ENCODE data around the gene OR8H2.

OR8H2 gene, protein sequence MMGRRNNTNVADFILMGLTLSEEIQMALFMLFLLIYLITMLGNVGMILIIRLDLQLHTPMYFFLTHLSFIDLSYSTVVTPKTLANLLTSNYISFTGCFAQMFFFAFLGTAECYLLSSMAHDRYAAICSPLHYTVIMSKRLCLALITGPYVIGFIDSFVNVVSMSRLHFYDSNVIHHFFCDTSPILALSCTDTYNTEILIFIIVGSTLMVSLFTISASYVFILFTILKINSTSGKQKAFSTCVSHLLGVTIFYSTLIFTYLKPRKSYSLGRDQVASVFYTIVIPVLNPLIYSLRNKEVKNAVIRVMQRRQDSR

DNA sequence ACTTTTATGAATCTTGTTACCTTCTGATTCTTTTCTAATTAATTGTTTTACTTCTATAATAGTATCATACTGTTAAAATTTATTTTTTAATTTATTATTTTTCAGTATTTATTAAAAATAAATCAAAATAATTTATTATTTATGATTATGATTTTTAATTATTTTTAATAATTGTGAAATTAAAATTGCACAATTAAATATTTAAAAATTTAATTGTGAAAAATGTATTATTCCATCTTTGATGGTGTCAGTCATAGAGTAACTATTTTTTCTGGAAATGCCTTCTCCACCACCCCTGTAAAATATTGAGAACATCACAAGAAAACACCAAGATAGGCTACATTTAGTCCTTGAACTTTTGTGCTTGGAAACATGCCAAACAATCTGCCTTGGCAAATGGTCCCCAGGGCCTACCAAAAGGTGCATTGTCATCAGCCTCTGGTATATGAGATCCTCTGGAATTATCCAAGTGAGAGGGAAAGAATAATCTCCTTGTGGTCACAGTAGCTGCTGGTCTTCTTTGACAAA, at the start of gene OR8H2:
TSS of gene OR8H2 (plus strand) at position 478 of the 528 bp plus-strand sequence. CDS start 1,356 bp downstream, outside the sequence.
- TF ChIP-seq GATA3 (IDR thresholded peaks at IDR 0.05; ENCODE audit: low read depth, low read length) (no peak), GATA2 (IDR thresholded peaks at IDR 0.05; ENCODE audit: low read depth, low read length) (no peak)

DNA sequence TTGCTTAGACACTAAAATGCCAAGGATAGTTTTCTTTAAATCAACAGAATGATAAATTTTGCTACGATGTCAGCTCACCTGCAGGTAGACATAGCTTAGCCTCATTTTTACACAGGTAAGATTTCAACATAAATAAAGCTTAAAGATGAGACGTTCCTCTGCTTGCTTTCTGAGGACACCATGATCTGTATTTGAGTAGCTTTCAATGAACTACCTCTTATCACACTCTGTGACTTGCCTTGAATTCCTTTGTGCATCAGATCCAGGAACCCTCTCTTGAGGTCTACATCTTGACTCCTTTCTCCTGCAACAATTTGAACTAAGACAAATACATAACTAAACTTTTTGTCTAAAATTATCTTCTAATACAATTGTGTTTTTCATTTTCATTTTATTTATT, 36.5 kb upstream of the OR8H2 start:
- no peak for TF ChIP-seq GATA3 (IDR thresholded peaks at IDR 0.05; ENCODE audit: low read depth, low read length)
- no peak for TF ChIP-seq GATA2 (IDR thresholded peaks at IDR 0.05; ENCODE audit: low read depth, low read length)

DNA sequence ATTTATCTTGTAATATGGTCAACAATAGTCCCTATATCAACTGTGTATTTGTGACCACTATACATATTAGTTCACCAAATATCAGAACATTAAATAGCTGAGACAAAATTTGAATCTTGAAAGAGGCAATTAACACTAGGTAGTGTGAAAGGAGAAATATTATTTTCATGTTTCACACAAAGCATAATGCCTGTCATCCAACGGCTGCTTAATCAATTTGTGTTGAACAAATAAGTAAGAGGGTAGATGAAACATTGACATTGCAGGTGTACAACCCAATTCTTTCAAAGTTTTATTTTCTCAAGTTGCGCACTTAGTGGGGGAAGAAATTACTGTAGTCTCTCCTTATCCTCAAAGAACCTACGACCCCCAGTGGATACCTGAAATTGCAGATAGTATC, 13.8 kb upstream of the OR8H2 start:
- TF ChIP-seq GATA2 (IDR thresholded peaks at IDR 0.05; ENCODE audit: low read depth, low read length) (no peak), GATA3 (IDR thresholded peaks at IDR 0.05; ENCODE audit: low read depth, low read length) (no peak)

GRCh38 chr11:56093008-56093407, 10.5 kb upstream of the OR8H2 start, which contains the start of gene OR8I2:
Gene OR8I2, plus strand, starts transcription at chr11:56093308. Its CDS starts 0 bp downstream, at chr11:56093308.
- no peak for TF ChIP-seq GATA3 (IDR thresholded peaks at IDR 0.05; ENCODE audit: low read depth, low read length)
- no peak for TF ChIP-seq GATA2 (IDR thresholded peaks at IDR 0.05; ENCODE audit: low read depth, low read length)

- TF ChIP-seq GATA2 (IDR thresholded peaks at IDR 0.05; ENCODE audit: low read depth, low read length), result no peak
These were observed 18.6 kb downstream of the OR8H2 start, which contains the start of gene OR8H3 for GRCh38 chr11:56122073-56122472. Gene OR8H3, plus strand, starts transcription at chr11:56122373. Its CDS starts 0 bp downstream, at chr11:56122373.

GRCh38 chr11:56140151-56140661, 36.7 kb downstream of the OR8H2 start, which contains the start of gene OR8J3:
Gene OR8J3, minus strand, starts transcription at chr11:56140201. Its CDS starts 2,483 bp downstream, at chr11:56137718.
- TF ChIP-seq GATA2 (IDR thresholded peaks at IDR 0.05; ENCODE audit: low read depth, low read length) (no peak), GATA3 (IDR thresholded peaks at IDR 0.05; ENCODE audit: low read depth, low read length) (no peak)

- no peak for TF ChIP-seq GATA2 (IDR thresholded peaks at IDR 0.05; ENCODE audit: low read depth, low read length)
- TF ChIP-seq GATA3 (IDR thresholded peaks at IDR 0.05; ENCODE audit: low read depth, low read length), result no peak
These were observed 47.9 kb downstream of the OR8H2 start for GRCh38 chr11:56151376-56151775.

DNA sequence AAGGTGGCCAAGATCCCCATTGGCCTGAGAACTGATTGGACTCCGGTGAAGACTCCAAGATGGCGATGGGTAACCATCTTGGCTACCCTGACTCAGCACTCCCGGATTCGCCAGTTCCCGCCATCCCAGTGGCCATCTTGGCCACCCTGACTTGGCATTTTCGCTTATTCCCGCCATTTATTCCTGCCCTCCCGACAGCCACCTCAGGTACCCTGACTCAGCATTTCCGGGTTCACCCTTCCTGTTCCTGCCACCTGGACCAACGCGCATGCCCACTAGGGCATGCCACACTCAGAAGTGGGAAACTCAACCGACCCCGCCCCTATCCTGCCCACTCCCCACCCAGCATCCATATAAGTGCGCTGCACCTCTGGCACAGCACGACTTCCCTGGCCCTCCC, 48.8 kb downstream of the OR8H2 start:
- TF ChIP-seq GATA3 (IDR thresholded peaks at IDR 0.05; ENCODE audit: low read depth, low read length) (no peak), GATA2 (IDR thresholded peaks at IDR 0.05; ENCODE audit: low read depth, low read length) (no peak)

Data from SH-SY5Y (cell line).